Stimulated activated CD4-positive, alpha-beta T cell treated with anti-CD3 and anti-CD28 coated beads, Interleukin-4, amount 100 ng/mL, for 48 hours (primary cell): ENCODE results near the gene SCP2.
"Not testable (repeated sequence)": the region's sequence is repeated elsewhere in the genome, so short reads cannot be mapped to it uniquely, and the experiment has no call there.

Source experiments
- DNase-seq, 2 donors: peaks; one replicate each; pipeline ENCODE4 v3.0.0-alpha.2; 2020; ENCODE audit warnings: low read depth in 2 of 2

Gene SCP2

DNA sequence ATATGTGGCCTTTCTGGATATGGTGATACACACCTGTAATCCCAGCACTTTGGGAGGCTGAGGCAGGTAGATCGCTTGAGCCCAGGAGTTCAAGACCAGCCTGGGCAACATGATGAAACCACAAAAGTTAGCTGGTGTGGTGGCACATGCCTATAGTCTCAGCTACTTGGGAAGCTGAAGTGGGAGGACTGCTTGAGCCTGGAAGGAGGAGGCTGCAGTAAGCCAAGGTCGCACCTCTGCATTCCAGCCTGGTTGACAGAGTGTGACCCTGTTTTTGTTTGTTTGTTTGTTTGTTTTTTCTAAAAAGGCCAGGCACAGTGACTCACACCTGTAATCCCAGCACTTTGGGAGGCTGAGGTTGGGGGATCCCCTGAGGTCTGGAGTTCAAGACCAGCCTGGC, 42.2 kb downstream of the SCP2 start:
- DNase-seq = not testable (repeated sequence)

DNA sequence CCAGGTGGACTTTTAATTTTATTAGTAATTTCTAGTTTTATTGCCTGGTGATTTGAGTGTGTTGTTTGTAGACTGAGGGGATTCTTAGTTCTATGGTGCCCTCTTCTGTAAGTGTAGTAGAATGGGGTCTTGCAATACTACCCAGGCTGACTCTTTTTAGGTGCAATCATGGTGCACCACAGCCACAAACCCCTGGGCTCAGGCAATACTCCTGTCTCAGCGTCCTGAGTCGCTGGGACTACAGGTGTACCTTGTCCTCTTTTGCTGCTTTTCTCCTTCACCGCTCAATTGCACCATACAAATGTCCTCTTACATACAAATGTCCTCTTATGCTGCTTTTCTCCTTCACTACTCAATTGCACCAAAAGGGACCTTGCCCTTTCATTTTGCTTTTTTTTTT, 43.1 kb downstream of the SCP2 start:
- DNase-seq = no peak

DNA sequence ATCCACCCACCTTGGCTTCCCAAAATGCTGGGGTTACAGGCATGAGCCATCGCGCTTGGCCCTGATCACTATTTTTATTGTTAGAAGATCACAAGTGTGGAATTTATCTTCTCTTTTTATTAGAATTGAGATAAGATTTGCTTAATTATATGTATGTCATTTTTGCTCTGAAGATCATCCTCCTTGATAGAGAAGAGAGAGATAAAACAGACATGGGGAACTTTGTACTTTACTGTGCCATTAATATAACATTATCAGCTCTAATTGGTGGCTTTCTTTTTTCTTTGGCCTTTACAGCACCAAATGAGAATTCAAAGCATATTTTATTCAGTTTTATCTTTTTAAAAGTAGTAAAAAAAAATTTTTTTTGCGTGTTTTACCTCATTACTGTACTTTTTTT, 46.8 kb downstream of the SCP2 start:
- no peak for DNase-seq

GRCh38 chr1:52976183-52977035, 49.3 kb downstream of the SCP2 start:
- no peak for DNase-seq

DNA sequence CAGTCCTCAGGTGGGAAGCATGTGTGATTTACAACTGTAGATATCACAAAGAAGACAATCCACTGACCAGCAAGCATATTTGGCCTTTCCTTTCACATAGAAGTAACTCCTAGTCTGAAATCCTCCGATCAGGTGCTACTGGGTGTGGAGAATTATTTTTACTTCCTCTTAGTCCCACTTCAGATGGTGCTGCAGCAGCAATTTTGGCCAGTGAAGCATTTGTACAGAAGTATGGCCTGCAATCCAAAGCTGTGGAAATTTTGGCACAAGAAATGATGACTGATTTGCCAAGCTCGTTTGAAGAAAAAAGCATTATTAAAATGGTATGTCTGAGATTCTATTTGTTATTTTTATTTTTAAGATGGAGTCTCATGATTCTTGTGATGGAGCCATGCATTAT, 51.0 kb downstream of the SCP2 start:
- no peak for DNase-seq

DNA sequence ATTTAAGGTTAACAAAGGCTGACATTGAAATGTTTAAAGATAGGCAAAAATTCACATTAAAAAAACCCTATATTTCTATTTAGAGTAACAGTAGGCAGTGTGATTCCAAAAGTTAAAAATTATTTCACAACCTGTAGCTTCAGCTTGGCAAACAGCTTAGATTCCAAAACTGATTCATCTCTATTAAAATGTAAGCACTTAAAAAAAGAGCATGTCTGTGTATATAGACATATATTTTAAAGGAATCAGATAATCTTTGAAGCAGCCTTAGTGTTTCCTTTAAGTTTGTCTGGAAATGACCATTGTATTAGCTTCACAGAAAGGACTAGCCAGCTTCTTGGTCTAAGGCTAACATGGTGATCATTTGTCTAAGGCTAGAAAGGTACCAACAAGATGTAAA, 65.7 kb downstream of the SCP2 start:
- DNase-seq = not testable (repeated sequence)

GRCh38 chr1:52994656-52995055, 67.6 kb downstream of the SCP2 start:
- no peak for DNase-seq

GRCh38 chr1:52996653-52997052, 69.6 kb downstream of the SCP2 start:
- DNase-seq = no peak

GRCh38 chr1:53001128-53001527, 74.1 kb downstream of the SCP2 start:
- DNase-seq = no peak

GRCh38 chr1:53006612-53007011, 79.5 kb downstream of the SCP2 start:
- not testable (repeated sequence) for DNase-seq

DNA sequence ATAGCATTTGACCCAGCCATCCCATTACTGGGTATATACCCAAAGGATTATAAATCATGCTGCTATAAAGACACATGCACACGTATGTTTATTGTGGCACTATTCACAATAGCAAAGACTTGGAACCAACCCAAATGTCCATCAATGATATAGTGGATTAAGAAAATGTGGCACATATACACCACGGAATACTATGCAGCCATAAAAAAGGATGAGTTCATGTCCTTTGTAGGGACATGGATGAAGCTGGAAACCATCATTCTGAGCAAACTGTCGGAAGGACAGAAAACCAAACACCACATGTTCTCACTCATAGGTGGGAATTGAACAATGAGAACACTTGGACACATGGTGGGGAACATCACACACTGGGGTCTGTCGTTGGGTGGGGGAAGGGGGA, 83.2 kb downstream of the SCP2 start:
- not testable (repeated sequence) for DNase-seq

- DNase-seq = no peak
These were observed 84.1 kb downstream of the SCP2 start for GRCh38 chr1:53011175-53011574.

DNA sequence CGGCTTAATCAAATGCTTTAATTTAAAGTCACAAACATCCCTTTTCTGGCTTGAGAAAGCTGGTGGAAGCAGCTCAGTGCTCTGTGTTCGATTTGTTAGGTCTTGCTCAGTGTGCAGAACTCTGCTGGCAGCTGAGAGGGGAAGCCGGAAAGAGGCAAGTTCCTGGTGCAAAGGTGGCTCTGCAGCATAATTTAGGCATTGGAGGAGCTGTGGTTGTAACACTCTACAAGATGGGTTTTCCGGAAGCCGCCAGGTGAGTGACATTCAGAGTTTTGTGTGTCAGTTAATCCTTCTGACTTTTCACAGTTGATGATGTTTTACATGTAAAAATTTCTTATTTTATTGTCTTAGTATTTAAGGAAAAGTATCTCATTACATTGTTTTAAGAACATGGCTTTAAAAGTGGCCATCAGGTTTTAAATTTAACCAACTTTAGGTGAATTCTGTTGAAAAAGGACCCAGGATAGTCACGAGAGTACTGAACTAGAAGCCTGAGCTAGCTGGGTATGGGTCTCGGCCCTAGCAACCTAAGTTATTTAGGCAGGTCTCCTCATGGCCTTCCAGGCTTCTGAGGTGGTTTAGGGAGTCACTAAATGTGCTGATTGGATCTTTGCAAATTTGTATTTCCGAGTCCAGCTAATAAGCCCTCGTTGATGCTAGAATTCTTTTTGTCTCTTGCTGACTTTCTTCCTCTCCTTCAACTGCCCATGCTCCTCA, 87.9 kb downstream of the SCP2 start:
- peak; percentile 42 to 63 for DNase-seq

DNA sequence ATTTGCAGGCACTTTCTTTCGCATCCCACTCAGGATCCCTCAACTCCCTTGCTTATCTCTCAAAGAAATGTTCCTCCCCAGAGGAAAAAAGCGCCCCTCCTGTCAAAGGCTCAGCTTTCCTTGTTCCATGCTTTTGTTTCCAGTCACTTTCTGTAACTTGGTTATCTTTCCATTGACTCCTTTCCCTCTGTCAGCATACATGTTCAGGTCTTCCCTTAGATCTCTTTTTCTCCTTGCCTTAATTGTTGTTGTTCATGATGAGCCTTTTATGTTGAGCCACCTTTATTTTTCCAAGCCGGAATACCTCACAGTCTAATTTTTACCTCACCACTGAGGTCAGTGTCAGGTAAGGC, 88.4 kb downstream of the SCP2 start:
- no peak for DNase-seq

DNA sequence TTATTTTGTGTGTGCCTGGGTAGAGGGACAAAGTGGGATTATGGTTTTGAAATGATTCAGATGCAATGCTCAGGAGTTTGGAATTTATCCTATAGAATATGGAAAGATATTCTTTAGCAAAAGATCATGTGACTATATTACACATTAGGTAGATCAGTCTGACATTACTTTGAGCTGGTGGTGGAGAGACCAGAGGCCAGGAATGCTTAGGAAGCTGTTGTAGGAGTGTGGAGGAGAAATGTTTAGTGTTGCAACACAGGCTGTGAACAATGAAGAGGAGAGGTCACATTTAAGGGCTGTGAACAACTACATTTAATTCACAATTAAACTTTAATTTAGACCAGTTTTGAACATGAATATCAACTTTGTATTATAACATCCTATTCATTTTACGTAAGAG, 89.6 kb downstream of the SCP2 start:
- DNase-seq = no peak

GRCh38 chr1:53020588-53020987, 93.5 kb downstream of the SCP2 start:
- no peak for DNase-seq

GRCh38 chr1:53022179-53022578, 95.1 kb downstream of the SCP2 start:
- no peak for DNase-seq

GRCh38 chr1:53023546-53023945, 96.5 kb downstream of the SCP2 start:
- no peak for DNase-seq

GRCh38 chr1:53024117-53024516, 97.0 kb downstream of the SCP2 start:
- no peak for DNase-seq

- no peak for DNase-seq
These were observed 98.1 kb downstream of the SCP2 start for GRCh38 chr1:53025034-53025768.

GRCh38 chr1:53025769-53026112, 98.7 kb downstream of the SCP2 start:
- DNase-seq = no peak

DNA sequence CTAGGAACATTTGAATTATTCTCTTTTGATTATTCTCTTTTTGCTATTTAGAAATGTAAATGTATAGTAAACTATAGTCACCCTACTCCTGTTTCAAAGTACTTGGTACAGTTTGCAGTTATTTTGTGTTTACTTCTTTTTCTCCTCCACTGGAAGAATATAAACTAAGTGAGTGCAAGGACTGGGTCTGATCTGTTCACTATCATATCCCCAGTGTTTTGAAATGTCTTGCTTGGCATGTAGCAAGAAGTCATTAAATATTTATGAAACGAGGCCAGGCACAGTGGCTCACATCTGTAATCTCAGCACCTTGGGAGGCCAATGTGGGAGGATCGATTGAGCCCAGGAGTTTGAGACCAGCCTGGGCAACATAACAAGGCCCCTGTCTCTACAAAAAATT, 99.2 kb downstream of the SCP2 start:
- no peak for DNase-seq

- DNase-seq = no peak
These were observed 104.7 kb downstream of the SCP2 start for GRCh38 chr1:53031732-53032131.
